A549 (cell line): ENCODE results near the gene SASH1.

Experiments
- CTCF ChIP-seq: fragments of >200 bp; sonication (Bioruptor Twin); formaldehyde crosslinking; IDR thresholded peaks from 3 replicates; pipeline ENCODE4 v1.5.1; 2016
- POLR2AphosphoS2 ChIP-seq: conservative IDR thresholded peaks from 2 replicates; pipeline ENCODE4 v1.6.1; 2012; ENCODE audit warnings: low read length, improper control_type of control experiment, inconsistent platforms
- TF ChIP-seq, protein P1 (sequence below): fragments of 250-450 bp; sonication (Bioruptor Pico); IDR thresholded peaks from 2 replicates; pipeline ENCODE4 v1.5.0; 2021; ENCODE audit warnings: mild to moderate bottlenecking, moderate library complexity, borderline replicate concordance

GRCh38 chr6:148455225-148455624 is 112.6 kb downstream of the SASH1 start:
- TF ChIP-seq, protein P1, sequence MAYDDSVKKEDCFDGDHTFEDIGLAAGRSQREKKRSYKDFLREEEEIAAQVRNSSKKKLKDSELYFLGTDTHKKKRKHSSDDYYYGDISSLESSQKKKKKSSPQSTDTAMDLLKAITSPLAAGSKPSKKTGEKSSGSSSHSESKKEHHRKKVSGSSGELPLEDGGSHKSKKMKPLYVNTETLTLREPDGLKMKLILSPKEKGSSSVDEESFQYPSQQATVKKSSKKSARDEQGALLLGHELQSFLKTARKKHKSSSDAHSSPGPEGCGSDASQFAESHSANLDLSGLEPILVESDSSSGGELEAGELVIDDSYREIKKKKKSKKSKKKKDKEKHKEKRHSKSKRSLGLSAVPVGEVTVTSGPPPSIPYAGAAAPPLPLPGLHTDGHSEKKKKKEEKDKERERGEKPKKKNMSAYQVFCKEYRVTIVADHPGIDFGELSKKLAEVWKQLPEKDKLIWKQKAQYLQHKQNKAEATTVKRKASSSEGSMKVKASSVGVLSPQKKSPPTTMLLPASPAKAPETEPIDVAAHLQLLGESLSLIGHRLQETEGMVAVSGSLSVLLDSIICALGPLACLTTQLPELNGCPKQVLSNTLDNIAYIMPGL (CRISPR knock-in tag) = no peak
- TF ChIP-seq POLR2AphosphoS2 = no peak
- no peak for TF ChIP-seq CTCF
